PFSK-1 (cell line): ENCODE measurements around the gene GRIN3A.

ENCODE experiments used
- FOXP2 ChIP-seq: optimal IDR thresholded peaks from 2 replicates; pipeline ENCODE3; 2011; ENCODE audit warnings: borderline replicate concordance, control low read depth, inconsistent platforms; ENCODE audit not compliant: insufficient read depth; ENCODE audit errors: extremely low read length, extremely low read depth
- POLR2AphosphoS5 ChIP-seq: IDR thresholded peaks from 2 replicates; pipeline ENCODE4 v1.6.1; 2012; ENCODE audit warnings: low read depth, mild to moderate bottlenecking, control low read depth, low read length, moderate library complexity
- REST ChIP-seq, 2 experiments: IDR thresholded peaks; 2 replicates each; pipeline versions ENCODE4 v1.6.1 to v1.8.0; 2011 to 2012; ENCODE audit warnings: low read depth in 2 of 2, low read length in 2 of 2, control low read depth in 1 of 2, inconsistent platforms in 1 of 2, mild to moderate bottlenecking in 1 of 2, moderate library complexity in 1 of 2; ENCODE audit not compliant: insufficient read depth in 1 of 2
- SIN3A ChIP-seq: IDR thresholded peaks from 2 replicates; pipeline ENCODE4 v1.6.1; 2012; ENCODE audit warnings: mild to moderate bottlenecking, low read length, moderate library complexity, borderline replicate concordance; ENCODE audit not compliant: insufficient read depth
- TAF1 ChIP-seq: IDR thresholded peaks from 2 replicates; pipeline ENCODE4 v1.6.1; 2012; ENCODE audit warnings: low read length, control low read depth, borderline replicate concordance; ENCODE audit not compliant: insufficient read depth

Gene GRIN3A

DNA sequence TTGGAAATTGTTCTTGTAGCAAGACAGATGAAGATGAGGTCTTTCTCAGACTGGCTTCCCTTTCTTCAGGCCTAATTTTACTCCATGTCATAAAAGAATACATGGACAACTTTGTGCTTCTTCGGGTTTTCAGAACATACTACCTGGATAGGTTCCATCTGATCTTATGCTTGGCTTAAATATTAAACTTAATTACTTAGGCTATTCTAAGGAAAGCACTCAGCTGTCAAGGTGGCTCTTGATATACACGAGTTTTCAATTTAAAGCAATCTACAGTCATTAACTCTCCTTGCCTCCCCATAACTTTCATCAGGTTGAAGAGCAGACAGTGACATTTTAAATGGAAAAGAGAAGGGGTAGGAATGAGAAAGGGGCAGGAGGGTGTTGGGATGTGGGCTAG lies 134.2 kb downstream of the GRIN3A start:
- no peak for TF ChIP-seq TAF1
- TF ChIP-seq SIN3A = no peak
- no peak for TF ChIP-seq POLR2AphosphoS5
- TF ChIP-seq FOXP2 = no peak
- no peak for TF ChIP-seq REST (IDR thresholded peaks at IDR 0.05; ENCODE audit: insufficient read depth in 1 of 2, low read depth in 2 of 2, low read length in 2 of 2)

DNA sequence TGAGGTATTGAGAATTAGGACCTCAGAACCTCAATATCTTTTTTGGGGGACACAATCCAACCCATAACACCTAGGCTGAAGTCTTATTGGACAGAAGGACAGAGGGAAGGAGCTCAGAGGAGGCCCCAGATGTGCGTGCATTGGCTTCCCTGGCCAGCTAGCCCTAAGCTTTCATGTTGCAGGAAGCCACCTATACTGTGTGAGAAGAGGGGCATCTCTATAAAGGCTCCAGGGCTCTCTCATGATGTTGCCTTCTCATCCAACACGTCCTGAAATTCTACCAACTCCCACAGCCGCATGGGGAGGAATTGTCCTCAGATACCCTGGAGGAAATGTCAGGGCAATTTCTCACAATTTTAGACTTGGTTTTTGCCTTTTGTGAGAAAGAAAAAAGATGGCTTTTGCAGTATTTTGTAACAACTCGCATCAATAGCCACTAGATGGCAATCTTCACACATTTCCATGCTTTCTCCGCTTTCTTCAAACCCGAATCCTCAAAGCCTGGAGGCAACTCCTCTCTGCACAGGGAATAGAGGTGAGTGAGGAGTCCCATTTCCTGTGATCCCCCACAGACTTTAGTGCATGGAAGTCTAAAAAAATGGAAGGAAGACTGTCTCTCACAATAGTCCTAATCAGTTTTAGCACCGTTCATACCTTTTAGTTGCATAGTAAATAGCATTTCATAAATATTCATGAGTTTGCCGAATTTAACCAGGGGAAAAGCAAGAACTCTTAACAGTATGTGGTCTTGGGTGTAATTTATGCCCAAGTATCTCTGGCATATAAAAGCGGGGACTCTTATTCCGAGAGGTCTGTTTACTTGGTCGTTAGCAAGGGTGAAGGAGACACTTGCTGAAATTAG lies 136.3 kb downstream of the GRIN3A start:
- no peak for TF ChIP-seq REST (IDR thresholded peaks at IDR 0.05; ENCODE audit: insufficient read depth in 1 of 2, low read depth in 2 of 2, low read length in 2 of 2)
- TF ChIP-seq FOXP2 = no peak
- TF ChIP-seq TAF1 = no peak
- TF ChIP-seq POLR2AphosphoS5 = no peak
- no peak for TF ChIP-seq SIN3A

DNA sequence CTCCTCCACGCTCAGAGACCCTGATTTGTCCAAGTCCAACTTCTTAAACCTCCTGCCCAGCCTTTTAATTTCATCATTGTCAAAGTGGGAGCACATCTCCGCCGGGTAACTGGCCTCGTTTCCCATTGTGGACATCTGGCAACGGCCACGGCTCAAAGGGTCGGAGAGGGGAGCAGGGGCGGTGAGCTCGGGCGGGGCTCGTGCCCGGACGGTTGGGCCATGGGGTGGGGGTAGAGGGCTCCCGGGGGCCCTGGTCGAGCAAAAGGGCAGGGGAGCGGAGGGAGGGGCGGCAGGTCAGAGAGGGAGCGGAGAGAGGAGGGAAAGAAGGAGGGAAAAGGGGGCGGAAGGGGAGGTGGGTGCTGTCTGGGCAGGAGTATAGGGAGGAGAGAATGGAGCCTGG lies 143.7 kb downstream of the GRIN3A start, which contains the start of gene PPP3R2:
PPP3R2 (minus strand) TSS at position 174 of the 400 bp plus-strand sequence; CDS start at position 126, 48 bp downstream.
- TF ChIP-seq TAF1 (no peak), POLR2AphosphoS5 (no peak), REST (IDR thresholded peaks at IDR 0.05; ENCODE audit: insufficient read depth in 1 of 2, low read depth in 2 of 2, low read length in 2 of 2) (no peak), SIN3A (no peak), FOXP2 (no peak)

DNA sequence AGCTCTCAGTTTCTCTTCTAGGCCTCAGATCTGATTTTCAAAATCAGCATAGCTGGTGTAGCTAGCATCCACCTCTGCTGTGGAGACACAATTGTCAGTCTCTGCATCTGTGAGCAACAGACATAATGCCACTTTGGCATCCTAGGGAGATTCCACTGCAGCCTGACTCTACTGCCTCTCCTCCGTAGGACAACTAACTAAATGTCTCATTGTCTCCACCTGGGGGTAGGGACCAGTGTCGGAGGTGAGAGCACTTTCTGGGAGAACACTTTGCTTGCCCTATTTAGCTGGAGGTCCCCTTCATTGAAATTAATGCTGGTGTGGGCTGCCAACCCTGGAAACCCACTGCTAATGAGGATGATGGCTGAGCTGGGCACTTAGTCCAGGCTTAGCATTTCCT lies 145.1 kb downstream of the GRIN3A start:
- TF ChIP-seq TAF1 (no peak), SIN3A (no peak), POLR2AphosphoS5 (no peak), REST (IDR thresholded peaks at IDR 0.05; ENCODE audit: insufficient read depth in 1 of 2, low read depth in 2 of 2, low read length in 2 of 2) (no peak), FOXP2 (no peak)

DNA sequence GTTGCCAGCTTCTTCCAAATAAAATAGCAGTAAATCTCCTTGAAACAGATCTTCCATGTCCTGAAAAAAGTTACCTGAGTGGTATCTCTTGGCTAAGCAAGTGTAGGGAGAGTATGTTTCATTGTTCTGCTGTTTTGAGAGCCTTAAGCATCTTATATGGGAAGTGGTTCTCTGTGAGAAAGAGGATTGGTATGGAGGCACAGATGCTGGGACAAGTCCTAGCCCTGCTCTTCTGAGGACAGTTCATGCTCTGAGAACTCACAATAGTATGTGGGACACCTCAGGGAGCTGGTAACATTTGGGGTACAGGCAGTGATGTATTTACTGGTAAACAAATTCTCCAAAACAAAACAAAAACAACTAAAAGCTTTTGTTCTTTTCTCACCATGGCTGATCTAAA lies 145.7 kb downstream of the GRIN3A start:
- TF ChIP-seq TAF1 (no peak), REST (IDR thresholded peaks at IDR 0.05; ENCODE audit: insufficient read depth in 1 of 2, low read depth in 2 of 2, low read length in 2 of 2) (no peak), FOXP2 (no peak), POLR2AphosphoS5 (no peak), SIN3A (no peak)
